SK-N-MC (cell line): ENCODE results near the gene MASTL.

Source experiments
- EZH2 ChIP-seq: fragments of 200-600 bp; sonication (generic); IDR thresholded peaks from one replicate; pipeline ENCODE4 v1.6.1; 2017; ENCODE audit warnings: antibody characterized with exemption
- FOXP2 ChIP-seq: optimal IDR thresholded peaks from 2 replicates; pipeline ENCODE3; 2011; ENCODE audit warnings: mild to moderate bottlenecking, moderate library complexity; ENCODE audit not compliant: insufficient read depth; ENCODE audit errors: extremely low read length, control extremely low read depth
- POLR2AphosphoS5 ChIP-seq: IDR thresholded peaks from 2 replicates; pipeline ENCODE4 v1.6.1; 2012; ENCODE audit warnings: mild to moderate bottlenecking, low read depth, low read length, borderline replicate concordance

- no peak for TF ChIP-seq EZH2
- no peak for TF ChIP-seq POLR2AphosphoS5
- no peak for TF ChIP-seq FOXP2
These were observed 48.7 kb downstream of the MASTL start for GRCh38 chr10:27203806-27204205.
